HFF-Myc (cell line): ENCODE results near the gene IGSF22.

ENCODE experiments used
- DNase-seq: peaks from one replicate; pipeline ENCODE4 v3.0.0-alpha.2; 2011; ENCODE audit warnings: low read depth; ENCODE audit errors: extremely low read depth
- H3K4me3 ChIP-seq: replicated peaks from 2 replicates; pipeline ENCODE4 v1.5.1; 2011; ENCODE audit warnings: low read depth, mild to moderate bottlenecking, control low read depth, low read length
- TF ChIP-seq, protein P1 (sequence below): IDR thresholded peaks from 2 replicates; pipeline ENCODE4 v1.5.1; 2012; ENCODE audit warnings: mild to moderate bottlenecking, low read depth, low read length, control low read depth; ENCODE audit errors: missing control alignments

The IGSF22 gene

GRCh38 chr11:18701614-18702216 lies 24.3 kb downstream of the IGSF22 start:
- H3K4me3 ChIP-seq: no peak overlapping the region
- TF ChIP-seq, protein P1, sequence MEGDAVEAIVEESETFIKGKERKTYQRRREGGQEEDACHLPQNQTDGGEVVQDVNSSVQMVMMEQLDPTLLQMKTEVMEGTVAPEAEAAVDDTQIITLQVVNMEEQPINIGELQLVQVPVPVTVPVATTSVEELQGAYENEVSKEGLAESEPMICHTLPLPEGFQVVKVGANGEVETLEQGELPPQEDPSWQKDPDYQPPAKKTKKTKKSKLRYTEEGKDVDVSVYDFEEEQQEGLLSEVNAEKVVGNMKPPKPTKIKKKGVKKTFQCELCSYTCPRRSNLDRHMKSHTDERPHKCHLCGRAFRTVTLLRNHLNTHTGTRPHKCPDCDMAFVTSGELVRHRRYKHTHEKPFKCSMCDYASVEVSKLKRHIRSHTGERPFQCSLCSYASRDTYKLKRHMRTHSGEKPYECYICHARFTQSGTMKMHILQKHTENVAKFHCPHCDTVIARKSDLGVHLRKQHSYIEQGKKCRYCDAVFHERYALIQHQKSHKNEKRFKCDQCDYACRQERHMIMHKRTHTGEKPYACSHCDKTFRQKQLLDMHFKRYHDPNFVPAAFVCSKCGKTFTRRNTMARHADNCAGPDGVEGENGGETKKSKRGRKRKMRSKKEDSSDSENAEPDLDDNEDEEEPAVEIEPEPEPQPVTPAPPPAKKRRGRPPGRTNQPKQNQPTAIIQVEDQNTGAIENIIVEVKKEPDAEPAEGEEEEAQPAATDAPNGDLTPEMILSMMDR: no peak
- no peak for DNase-seq

DNA sequence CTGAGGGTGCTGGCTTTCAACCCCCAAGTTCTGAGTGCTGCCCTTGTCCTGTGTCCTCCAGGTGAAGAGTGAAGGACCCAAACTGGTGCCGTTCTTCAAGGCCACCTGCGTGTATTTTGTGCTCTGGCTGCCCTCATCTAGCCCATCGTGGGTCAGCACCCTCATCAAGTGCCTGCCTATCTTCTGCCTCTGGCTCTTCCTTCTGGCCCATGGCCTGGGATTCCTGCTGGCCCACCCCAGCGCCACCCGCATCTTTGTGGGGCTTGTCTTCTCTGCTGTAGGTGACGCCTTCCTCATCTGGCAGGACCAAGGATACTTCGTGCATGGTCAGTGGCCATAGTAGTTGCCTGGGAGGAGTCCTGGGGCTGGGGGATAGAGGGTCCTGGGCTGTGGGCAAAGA lies 25.1 kb downstream of the IGSF22 start:
- H3K4me3 ChIP-seq: no peak overlapping the region
- no peak for DNase-seq
- TF ChIP-seq, protein P1: no peak

- DNase-seq: no peak
- TF ChIP-seq, protein P1: no peak
- no peak overlapping the region for H3K4me3 ChIP-seq
Measured at GRCh38 chr11:18700375-18700774, 25.6 kb downstream of the IGSF22 start.

DNA sequence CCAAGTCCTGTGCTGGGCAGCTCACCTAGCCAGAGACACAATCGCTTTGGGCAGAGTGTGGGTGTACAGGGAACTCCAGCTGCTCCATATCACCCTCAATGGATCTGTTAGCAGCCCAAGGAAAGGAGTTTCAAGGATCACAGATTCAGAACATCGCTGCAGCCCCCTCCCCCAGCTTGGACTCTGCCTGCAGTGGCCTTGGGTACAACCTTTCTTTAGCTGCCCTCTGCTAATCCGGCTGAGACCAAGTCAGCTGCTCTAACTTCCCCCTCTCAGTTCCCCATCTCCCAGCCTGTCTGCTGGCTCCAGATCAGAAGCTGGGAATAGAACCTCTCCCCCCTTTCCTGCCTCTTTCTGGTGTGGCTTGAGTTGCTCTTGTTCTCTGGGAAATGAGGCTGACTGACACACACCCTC lies 26.1 kb downstream of the IGSF22 start:
- no peak for DNase-seq
- TF ChIP-seq, protein P1: no peak
- no peak overlapping the region for H3K4me3 ChIP-seq

DNA sequence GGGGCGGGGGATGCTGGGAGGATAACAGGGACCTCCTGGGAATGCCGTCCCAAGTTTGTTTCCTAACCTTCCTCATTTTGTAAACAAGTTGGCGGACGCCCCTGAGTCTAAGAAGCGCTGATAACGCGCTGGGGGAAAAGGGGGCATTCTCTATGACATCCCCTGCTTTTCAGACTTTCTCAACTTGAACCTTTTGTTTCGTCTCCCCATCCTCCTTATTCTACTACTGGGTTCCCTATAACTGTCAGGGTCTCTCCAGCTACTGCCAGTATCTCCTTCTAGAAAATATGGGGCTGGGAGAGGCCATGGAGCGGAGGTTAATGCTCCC lies 26.8 kb downstream of the IGSF22 start:
- DNase-seq: no peak
- TF ChIP-seq, protein P1: no peak
- H3K4me3 ChIP-seq: peak overlapping the region; percentile 50

DNA sequence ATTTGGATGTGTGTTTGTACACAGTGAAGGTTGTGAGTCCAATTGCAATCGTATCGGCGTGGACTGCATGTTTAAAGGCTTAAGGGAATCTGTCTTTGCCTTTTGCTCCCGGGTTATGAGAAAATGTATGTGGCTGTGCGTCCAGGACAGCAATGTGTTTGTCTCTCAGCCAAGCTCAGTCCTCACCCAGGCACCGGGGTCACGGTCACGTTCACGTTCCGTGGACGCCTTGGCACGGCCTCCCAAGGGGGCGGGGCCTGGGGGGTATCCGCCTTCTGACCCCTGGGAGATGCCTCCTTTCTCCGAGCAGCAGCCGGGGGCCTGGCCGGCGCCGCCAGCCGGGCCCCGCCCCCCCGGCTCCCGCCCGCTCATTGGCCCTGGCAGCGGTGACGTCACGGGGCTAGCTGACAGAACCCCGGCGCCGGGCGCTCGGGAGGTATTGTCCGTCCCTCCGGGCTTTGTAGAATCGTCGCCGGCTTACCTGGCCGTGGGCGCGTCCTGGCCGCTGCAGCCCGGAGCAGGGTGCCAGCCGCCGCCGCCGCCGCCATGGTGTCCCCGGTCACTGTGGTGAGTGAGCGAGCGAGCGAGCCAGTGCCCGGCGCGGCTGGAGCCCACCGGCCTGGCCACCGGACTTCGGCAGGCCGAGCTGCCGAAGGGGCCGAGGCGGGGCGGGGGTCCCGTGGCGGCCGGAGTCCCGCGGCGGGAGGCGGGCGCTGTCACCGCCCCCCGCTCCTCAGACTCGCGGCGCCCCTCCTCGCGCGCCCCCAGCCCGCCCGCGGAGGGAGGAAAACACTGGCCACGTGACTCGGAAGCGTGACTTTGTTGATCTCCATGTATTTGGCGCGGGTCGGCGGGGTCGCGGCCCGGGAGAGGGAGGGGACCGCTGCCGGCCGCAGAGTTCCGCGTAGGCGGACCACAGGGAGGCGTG lies 27.4 kb downstream of the IGSF22 start, which contains the start of gene TMEM86A:
Gene TMEM86A (plus strand): TSS at position 439 of the 928 bp plus-strand sequence. CDS start 108 bp downstream, at position 547.
- peak within 1 kb of the TSS; percentile 50 for H3K4me3 ChIP-seq
- TF ChIP-seq, protein P1: no peak

More for the DNA sequence above, 27.4 kb downstream of the IGSF22 start, which contains the start of gene TMEM86A:
- no peak for DNase-seq
